A673 (cell line): Measurements from ENCODE around the gene KCNJ14. TPM values are rescaled to one million over a fixed set of nuclear protein-coding genes. Genes with fewer than 3 reads are reported as not detected.

Experiments used
- BruUV-seq: library from RNA; stranded (reverse); fragments of 400-500 nt; replicated peaks from 2 replicates; lab custom pipeline; 2021; lab: Mats Ljungman, UMichigan
- CTCF ChIA-PET: fragments of 300-600 bp; sonication (Branson Sonifier 250); formaldehyde crosslinking; loops from one replicate; lab custom pipeline; 2022; ENCODE audit warnings: antibody characterized with exemption; lab: Charles Lee
- POLR2A ChIA-PET: fragments of 300-600 bp; sonication (Branson Sonifier 250); formaldehyde crosslinking; loops from one replicate; lab custom pipeline; 2022; ENCODE audit warnings: antibody characterized with exemption; ENCODE audit not compliant: low non-redundant PET; lab: Charles Lee
- DNase-seq: peaks from one replicate; pipeline ENCODE4 v3.0.0-alpha.2; 2015; ENCODE audit warnings: low spot score
- H3K27ac ChIP-seq: fragments of 200-600 bp; sonication (generic); 2 replicates; pipeline ENCODE4 v1.5.1; 2016; ENCODE audit warnings: mixed run types, low read depth, mild to moderate bottlenecking, mixed read lengths, antibody characterized with exemption, low read length; ENCODE audit not compliant: poor library complexity, severe bottlenecking
- H3K27me3 ChIP-seq: fragments of 200-600 bp; sonication (generic); replicated peaks from 2 replicates; pipeline ENCODE4 v1.6.1; 2017; ENCODE audit warnings: mixed run types, low read depth, mild to moderate bottlenecking, mixed read lengths, antibody characterized with exemption, low read length; ENCODE audit not compliant: insufficient read depth, poor library complexity
- H3K36me3 ChIP-seq: fragments of 200-600 bp; sonication (generic); 2 replicates; pipeline ENCODE4 v1.6.1; 2016; ENCODE audit warnings: mixed run types, mild to moderate bottlenecking, mixed read lengths, antibody characterized with exemption, low read length; ENCODE audit not compliant: insufficient read depth, poor library complexity, severe bottlenecking
- H3K4me1 ChIP-seq: fragments of 200-600 bp; sonication (generic); 2 replicates; pipeline ENCODE4 v1.6.1; 2017; ENCODE audit warnings: mixed run types, mild to moderate bottlenecking, mixed read lengths, antibody characterized with exemption, low read length; ENCODE audit not compliant: insufficient read depth, poor library complexity, severe bottlenecking
- H3K4me3 ChIP-seq: fragments of 200-600 bp; sonication (generic); 2 replicates; pipeline ENCODE4 v1.5.1; 2016; ENCODE audit warnings: low read depth, mixed run types, mild to moderate bottlenecking, mixed read lengths, low read length; ENCODE audit not compliant: poor library complexity, severe bottlenecking
- H3K9me3 ChIP-seq: fragments of 200-600 bp; sonication (generic); 2 replicates; pipeline ENCODE4 v1.6.1; 2016; ENCODE audit warnings: mixed run types, low read depth, mild to moderate bottlenecking, mixed read lengths, antibody characterized with exemption, low read length; ENCODE audit not compliant: poor library complexity, severe bottlenecking
- CTCF ChIP-seq: fragments of 300-800, 200-600 bp; sonication (generic); conservative IDR thresholded peaks from 2 replicates; pipeline ENCODE4 v1.5.1; 2017; ENCODE audit warnings: low read depth, mild to moderate bottlenecking, antibody characterized with exemption, low read length, moderate library complexity, mixed read lengths
- EZH2 ChIP-seq: fragments of 200-600 bp; sonication (generic); IDR thresholded peaks from 2 replicates; pipeline ENCODE4 v1.6.1; 2017; ENCODE audit warnings: borderline replicate concordance, low read depth, mild to moderate bottlenecking, mixed read lengths, antibody characterized with exemption, low read length; ENCODE audit not compliant: poor library complexity, severe bottlenecking
- intact Hi-C: fragments of 100-400 bp; cut with micrococcal nuclease; formaldehyde crosslinking; loops from one replicate; pipeline ENCODE4 v1.10.0; 2022; ENCODE audit not compliant: unreplicated experiment
- total RNA-seq: library from RNA; stranded (reverse); gene quantifications from 2 replicates; pipeline ENCODE4 v1.2.3, GENCODE V29; 2021

The KCNJ14 gene
- total RNA-seq, 1 experiment from 2014 or later = 6.5 TPM

GRCh38 chr19:48469934-48470680 lies 14.7 kb downstream of the KCNJ14 start:
- TF ChIP-seq CTCF (no peak), EZH2 (no peak)
- H3K4me3 ChIP-seq = peak overlapping the region; percentile 87
- no peaks in the 10 kb centered on the region for H3K27me3 ChIP-seq
- POLR2A ChIA-PET = no interaction called here
- peaks cover 21% of the 10 kb centered on the region for H3K4me1 ChIP-seq
- no peaks in the 10 kb centered on the region for H3K9me3 ChIP-seq
- H3K27ac ChIP-seq = peak overlapping the region; percentile 99
- CTCF ChIA-PET = no interaction called here
- DNase-seq = no peak
- intact Hi-C loops = no loop called here
- H3K36me3 ChIP-seq = peaks cover 52% of the 10 kb centered on the region
- BruUV-seq = no TSS peak

- H3K27ac ChIP-seq = no peak overlapping the region
- no peak overlapping the region for H3K4me3 ChIP-seq
- no TSS peak for BruUV-seq
- H3K27me3 ChIP-seq = no peaks in the 10 kb centered on the region
- H3K9me3 ChIP-seq = no peaks in the 10 kb centered on the region
- H3K36me3 ChIP-seq = peaks cover 60% of the 10 kb centered on the region
- ChIA-PET CTCF (no interaction called here), POLR2A (no interaction called here)
- intact Hi-C loops = no loop called here
- H3K4me1 ChIP-seq = peaks cover 21% of the 10 kb centered on the region
- DNase-seq = no peak
- no peak for TF ChIP-seq CTCF
- TF ChIP-seq EZH2 = no peak
Measured at GRCh38 chr19:48470856-48471255, 15.5 kb downstream of the KCNJ14 start.

GRCh38 chr19:48471836-48472235 lies 16.5 kb downstream of the KCNJ14 start:
- BruUV-seq = no TSS peak
- Histone ChIP-seq H3K9me3 (no peaks in the 10 kb centered on the region), H3K27ac (no peak overlapping the region), H3K36me3 (peaks cover 68% of the 10 kb centered on the region), H3K4me3 (no peak overlapping the region), H3K27me3 (no peaks in the 10 kb centered on the region), H3K4me1 (peaks cover 21% of the 10 kb centered on the region)
- no peak for TF ChIP-seq EZH2
- TF ChIP-seq CTCF = no peak
- ChIA-PET POLR2A (no interaction called here), CTCF (no interaction called here)
- intact Hi-C loops = no loop called here
- no peak for DNase-seq
